Stimulated activated naive B cell treated with anti-CD40 and anti-IgM and Interleukin-4, amounts not matched to agents 10 μg/mL and 1 μg/mL and 100 μg/mL, for 72 hours (primary cell): ENCODE results near the gene METTL16.

ENCODE experiments used
- ATAC-seq, 2 donors: fragments of 150-1000 bp; cut with Tn5 transposase; replicated peaks; 2 replicates each; pipeline ENCODE4 v1.10.0; 2021; ENCODE audit warnings: moderate library complexity in 1 of 2
- DNase-seq: peaks from one replicate; pipeline ENCODE4 v3.0.0; 2021
- H3K27ac Mint-ChIP-seq: one replicate; pipeline ENCODE4 v1.8.0; 2022; ENCODE audit warnings: mild to moderate bottlenecking, mixed read lengths
- H3K27me3 Mint-ChIP-seq, 2 donors: one replicate each; pipeline ENCODE4 v1.8.0; 2022; ENCODE audit warnings: mixed read lengths in 2 of 2
- H3K36me3 Mint-ChIP-seq, 2 donors: one replicate each; pipeline ENCODE4 v1.8.0; 2022; ENCODE audit warnings: mixed read lengths in 2 of 2, mild to moderate bottlenecking in 1 of 2
- H3K4me1 Mint-ChIP-seq, 2 donors: one replicate each; pipeline ENCODE4 v1.8.0; 2022; ENCODE audit warnings: mixed read lengths in 2 of 2, mild to moderate bottlenecking in 1 of 2
- H3K4me3 Mint-ChIP-seq, 2 donors: one replicate each; pipeline ENCODE4 v1.8.0; 2022; ENCODE audit warnings: mild to moderate bottlenecking in 2 of 2, mixed read lengths in 2 of 2, moderate library complexity in 1 of 2
- H3K9me3 Mint-ChIP-seq, 2 donors: one replicate each; pipeline ENCODE4 v1.8.0; 2022; ENCODE audit warnings: mixed read lengths in 2 of 2, mild to moderate bottlenecking in 1 of 2

The METTL16 gene

DNA sequence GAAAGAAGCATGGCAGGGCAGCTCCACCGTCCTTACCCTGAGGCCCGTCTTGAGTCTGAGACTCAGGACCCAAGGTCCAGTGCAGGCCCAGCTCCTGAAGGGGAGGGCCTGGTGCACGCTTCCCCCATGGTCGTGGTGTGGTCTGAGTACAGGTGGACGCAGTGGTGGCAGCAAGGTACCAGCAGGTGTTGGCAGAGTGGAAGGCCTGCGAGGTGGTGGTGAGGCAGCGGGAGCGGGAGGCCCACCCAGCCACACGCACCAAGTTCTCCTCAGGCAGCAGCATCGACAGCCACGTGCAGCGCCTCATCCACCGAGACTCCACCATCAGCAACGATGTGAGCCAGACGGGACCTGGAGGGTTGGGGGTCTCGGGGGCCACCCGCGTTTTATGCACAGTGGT is 138.5 kb downstream of the METTL16 start:
- DNase-seq (no peak), ATAC-seq (no peak)
- no peaks in the 10 kb centered on the region for H3K9me3 Mint-ChIP-seq
- H3K4me1 Mint-ChIP-seq, result no peaks in the 10 kb centered on the region
- no peak overlapping the region for H3K27ac Mint-ChIP-seq
- peaks cover 29 to 43% of the 10 kb centered on the region in 2 donors for H3K36me3 Mint-ChIP-seq
- H3K4me3 Mint-ChIP-seq, result no peak overlapping the region
- no peaks in the 10 kb centered on the region for H3K27me3 Mint-ChIP-seq

DNA sequence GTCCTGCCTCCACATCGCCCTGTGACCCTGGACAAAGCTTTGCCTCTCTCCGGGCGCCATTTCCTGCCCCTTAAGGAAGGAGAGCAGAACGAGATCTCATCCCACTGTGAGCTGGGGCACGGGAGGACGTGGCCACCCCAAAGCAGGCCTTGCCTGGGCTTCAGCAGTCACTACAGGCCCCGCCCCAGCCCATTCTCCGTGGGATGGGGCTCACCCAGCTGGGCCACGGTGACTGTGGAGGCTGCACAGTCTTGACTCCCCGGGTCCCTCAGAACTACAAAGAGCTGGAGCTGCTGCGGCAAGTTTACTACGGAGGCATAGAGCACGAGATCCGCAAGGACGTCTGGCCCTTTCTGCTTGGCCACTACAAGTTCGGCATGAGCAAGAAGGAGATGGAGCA is 139.0 kb downstream of the METTL16 start:
- Mint-ChIP-seq H3K9me3 (no peaks in the 10 kb centered on the region), H3K27me3 (no peaks in the 10 kb centered on the region), H3K4me3 (no peak overlapping the region), H3K4me1 (no peaks in the 10 kb centered on the region), H3K27ac (no peak overlapping the region), H3K36me3 (peaks cover 29 to 42% of the 10 kb centered on the region in 2 donors)
- DNase-seq, result no peak
- no peak for ATAC-seq

DNA sequence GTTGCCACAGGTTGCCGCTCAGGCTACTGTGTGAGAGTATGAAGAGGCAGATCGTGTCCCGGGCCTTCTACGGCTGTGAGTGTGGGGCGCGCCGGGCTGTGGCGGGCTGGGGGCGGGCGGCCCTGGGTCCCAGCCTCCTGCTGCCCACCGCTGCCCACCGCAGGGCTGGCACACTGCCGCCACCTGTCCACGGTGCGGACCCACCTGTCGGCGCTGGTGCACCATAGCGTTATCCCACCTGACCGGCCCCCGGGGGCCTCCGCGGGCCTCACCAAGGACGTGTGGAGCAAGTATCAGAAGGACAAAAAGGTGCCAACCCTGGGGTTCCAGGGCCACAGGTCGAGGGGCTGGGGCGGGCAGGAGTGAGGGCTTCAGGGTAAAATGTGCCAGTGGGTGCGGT is 139.5 kb downstream of the METTL16 start:
- ATAC-seq (no peak), DNase-seq (no peak)
- H3K27ac Mint-ChIP-seq, result no peak overlapping the region
- no peaks in the 10 kb centered on the region for H3K9me3 Mint-ChIP-seq
- peaks cover 26 to 41% of the 10 kb centered on the region in 2 donors for H3K36me3 Mint-ChIP-seq
- no peak overlapping the region for H3K4me3 Mint-ChIP-seq
- no peaks in the 10 kb centered on the region for H3K27me3 Mint-ChIP-seq
- no peaks in the 10 kb centered on the region for H3K4me1 Mint-ChIP-seq

DNA sequence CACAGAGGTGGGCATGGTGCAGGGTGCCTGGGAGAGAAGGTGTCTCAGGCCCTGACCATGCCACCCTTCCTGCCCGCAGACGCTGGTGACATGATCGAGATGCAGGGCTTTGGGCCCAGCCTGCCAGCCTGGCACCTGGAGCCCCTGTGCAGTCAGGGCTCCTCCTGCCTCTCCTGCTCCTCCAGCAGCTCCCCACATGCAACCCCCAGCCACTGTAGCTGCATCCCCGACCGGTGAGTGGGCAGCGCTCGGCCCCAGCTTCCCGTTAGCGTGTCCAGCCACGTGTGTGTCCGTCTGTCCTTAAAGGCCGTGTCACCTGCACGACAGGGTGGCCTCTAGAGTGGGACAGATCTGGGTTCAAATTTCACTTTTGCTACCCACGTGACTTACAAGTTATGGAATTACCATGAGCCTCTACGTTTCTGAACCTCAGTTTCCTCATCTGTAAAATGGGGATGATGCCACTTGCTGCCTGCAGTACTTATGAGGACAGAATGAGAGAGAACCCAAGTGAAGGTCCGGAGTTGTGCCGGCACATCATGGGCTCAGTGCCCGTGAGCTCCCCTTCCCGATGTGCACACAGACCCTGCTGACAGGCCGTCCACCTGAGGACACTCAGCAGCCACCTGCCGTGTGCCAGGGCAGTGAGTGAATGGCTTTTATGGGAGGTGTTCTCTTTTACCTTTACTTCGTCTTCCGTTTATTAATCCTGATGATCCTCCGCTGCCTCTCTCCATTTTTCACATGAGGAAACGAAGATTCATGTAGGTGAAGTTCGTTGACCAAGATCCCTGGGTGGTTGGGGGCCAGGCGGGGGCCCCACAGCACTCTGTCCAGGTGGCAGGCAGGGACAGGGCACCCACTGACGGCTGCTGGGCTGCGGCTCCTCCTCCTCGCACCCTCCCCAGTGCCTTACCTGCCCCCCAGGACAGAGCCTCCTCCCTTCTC is 140.2 kb downstream of the METTL16 start:
- ATAC-seq (no peak), DNase-seq (no peak)
- Mint-ChIP-seq H3K36me3 (peaks cover 24 to 41% of the 10 kb centered on the region in 2 donors), H3K27ac (no peak overlapping the region), H3K4me3 (no peak overlapping the region), H3K4me1 (no peaks in the 10 kb centered on the region), H3K27me3 (no peaks in the 10 kb centered on the region), H3K9me3 (no peaks in the 10 kb centered on the region)

DNA sequence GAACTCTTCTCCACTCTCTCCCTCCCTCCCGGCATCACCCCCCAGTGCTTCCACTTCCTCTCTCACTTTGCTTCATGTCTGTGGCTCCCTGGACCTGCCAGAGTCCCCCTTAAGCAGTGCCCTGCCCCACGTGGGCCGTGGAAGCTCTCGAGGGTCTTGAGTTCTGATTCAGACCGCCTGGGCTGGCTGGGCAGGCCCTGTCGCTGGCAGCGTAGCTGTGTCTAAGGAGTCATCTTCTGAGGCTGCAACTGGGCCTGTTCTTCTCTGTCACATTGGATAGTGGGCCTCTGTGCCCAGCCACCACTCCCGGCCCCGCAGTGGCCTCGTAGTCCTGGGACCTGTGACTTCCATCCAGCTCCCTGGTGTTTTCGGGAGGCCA is 141.5 kb downstream of the METTL16 start:
- H3K36me3 Mint-ChIP-seq, result peaks cover 17 to 41% of the 10 kb centered on the region in 2 donors
- no peaks in the 10 kb centered on the region for H3K4me1 Mint-ChIP-seq
- DNase-seq (no peak), ATAC-seq (no peak)
- H3K27ac Mint-ChIP-seq, result peak overlapping the region; percentile 84
- H3K4me3 Mint-ChIP-seq, result no peak overlapping the region
- H3K27me3 Mint-ChIP-seq, result no peaks in the 10 kb centered on the region
- H3K9me3 Mint-ChIP-seq, result no peaks in the 10 kb centered on the region

DNA sequence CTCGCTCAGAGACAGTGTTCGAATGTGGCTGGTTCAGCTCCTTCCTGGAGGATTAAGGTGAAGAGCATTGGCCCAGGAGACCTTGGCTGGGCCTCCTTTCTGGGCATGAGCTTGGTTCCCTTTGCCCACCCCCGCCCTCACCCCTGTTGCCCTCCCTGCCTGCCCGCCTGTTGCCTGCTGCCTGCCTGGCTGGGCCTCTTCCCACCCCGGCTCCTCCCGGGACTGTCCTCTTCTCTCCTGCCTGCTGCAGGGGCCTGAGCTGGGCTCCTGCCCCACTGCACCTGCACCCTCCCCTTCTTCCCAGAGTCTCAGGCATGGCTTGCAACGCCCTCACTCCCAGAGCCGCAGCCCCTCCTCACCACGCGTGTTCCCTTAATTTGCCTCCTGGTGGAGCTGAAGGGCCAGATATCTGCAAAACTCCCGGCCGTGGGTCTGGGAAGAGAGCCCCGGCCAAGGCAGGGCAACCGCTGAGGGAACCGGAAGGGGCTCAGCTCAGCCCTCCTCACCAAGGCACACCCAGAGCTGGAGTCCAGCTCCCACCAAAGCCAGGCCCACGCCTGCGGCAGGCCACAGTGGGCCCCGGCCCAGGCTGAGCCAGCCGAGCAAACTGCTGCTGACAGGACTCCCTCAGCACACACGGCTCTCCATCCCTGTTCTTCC is 142.0 kb downstream of the METTL16 start:
- Mint-ChIP-seq H3K27ac (peak overlapping the region; percentile 60), H3K9me3 (no peaks in the 10 kb centered on the region), H3K4me3 (no peak overlapping the region), H3K27me3 (no peaks in the 10 kb centered on the region), H3K4me1 (no peaks in the 10 kb centered on the region), H3K36me3 (peaks cover 17 to 36% of the 10 kb centered on the region in 2 donors)
- DNase-seq, result no peak
- no peak for ATAC-seq

DNA sequence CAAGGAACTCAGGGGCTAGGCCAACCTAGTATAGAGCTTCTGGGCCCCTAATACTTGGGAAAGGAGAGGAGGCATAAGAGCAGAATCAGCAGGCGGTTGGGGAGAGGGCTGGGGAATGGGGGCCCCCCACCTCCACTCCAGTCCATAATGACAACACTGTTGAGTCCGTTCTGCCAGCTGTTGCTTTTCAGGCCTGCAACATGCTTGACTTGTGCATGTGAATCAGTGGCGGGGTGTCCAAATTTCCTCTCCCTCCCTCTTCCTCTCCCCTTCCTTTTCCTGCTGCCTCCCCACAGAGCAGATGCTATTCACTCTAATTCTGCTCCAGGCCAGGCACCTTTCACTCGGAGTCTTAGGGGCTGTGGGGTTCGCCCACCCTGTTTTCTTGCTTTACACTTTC is 142.6 kb downstream of the METTL16 start:
- no peak for DNase-seq
- Mint-ChIP-seq H3K9me3 (no peaks in the 10 kb centered on the region), H3K4me3 (no peak overlapping the region), H3K4me1 (no peaks in the 10 kb centered on the region), H3K36me3 (peaks cover 20 to 38% of the 10 kb centered on the region in 2 donors), H3K27me3 (no peaks in the 10 kb centered on the region), H3K27ac (no peak overlapping the region)
- no peak for ATAC-seq

DNA sequence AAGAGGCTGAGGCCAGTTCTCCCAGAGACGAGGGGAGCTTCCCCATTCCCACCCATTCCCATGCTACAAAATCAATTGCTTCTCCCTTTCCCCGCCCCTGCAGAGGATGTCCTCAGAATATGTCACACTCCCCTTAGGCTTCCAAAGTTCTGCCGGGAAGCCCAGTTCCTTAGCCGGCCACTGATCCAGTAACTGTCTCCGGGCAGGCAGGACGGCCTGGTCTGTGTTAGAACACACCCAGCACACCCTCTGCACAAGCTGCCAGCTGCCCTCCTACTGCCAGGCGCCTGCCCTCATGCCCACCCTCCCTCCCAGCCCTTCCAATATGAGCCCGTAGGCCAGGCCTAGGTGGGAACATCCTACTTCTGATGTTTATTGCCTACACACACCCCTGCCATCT is 143.3 kb downstream of the METTL16 start:
- DNase-seq (no peak), ATAC-seq (no peak)
- H3K4me3 Mint-ChIP-seq, result no peak overlapping the region
- H3K27me3 Mint-ChIP-seq, result no peaks in the 10 kb centered on the region
- no peaks in the 10 kb centered on the region for H3K9me3 Mint-ChIP-seq
- no peak overlapping the region for H3K27ac Mint-ChIP-seq
- H3K36me3 Mint-ChIP-seq, result peaks cover 23 to 42% of the 10 kb centered on the region in 2 donors
- H3K4me1 Mint-ChIP-seq, result no peaks in the 10 kb centered on the region

DNA sequence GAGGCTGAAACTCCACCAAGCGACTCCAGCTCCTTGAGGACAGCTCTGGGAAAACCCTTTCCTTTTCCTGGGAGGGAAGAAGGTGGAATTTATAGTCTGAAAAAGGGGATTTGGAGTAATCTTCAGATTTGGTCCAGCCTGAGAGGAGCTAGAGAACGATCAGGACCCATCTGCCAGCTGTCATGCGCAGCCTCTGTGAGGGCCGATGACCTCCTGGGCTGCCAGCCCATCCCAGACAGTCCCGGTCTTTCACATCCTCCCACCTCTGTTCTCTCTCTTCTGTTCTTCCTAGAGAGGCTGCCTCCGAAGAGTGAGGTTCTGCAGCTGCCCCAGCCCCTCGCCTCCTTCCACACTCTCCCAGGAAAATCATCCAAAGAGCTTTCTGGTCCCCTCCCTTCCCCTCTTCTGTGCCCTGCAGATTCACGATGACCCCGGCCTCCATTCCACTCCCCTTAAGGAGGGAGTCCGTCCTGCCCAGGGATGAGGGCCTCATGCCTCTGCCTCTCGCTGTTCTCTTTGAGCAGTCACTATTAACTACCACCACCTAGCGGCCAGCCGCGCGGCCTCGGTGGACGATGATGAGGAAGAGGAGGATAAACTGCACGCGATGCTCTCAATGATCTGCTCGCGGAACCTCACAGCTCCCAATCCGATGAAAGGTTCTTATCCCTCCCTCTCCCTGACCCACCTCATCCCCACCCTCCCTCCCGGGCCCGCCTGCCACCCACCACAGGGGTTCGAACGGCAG is 144.8 kb downstream of the METTL16 start:
- no peak overlapping the region for H3K4me3 Mint-ChIP-seq
- H3K4me1 Mint-ChIP-seq, result no peaks in the 10 kb centered on the region
- DNase-seq (no peak), ATAC-seq (no peak)
- no peaks in the 10 kb centered on the region for H3K27me3 Mint-ChIP-seq
- peaks cover 28 to 42% of the 10 kb centered on the region in 2 donors for H3K36me3 Mint-ChIP-seq
- no peak overlapping the region for H3K27ac Mint-ChIP-seq
- no peaks in the 10 kb centered on the region for H3K9me3 Mint-ChIP-seq
